T-cell (primary cell): Measurements from ENCODE around the gene FAM234A. TPM values are rescaled to one million over a fixed set of nuclear protein-coding genes. Genes with fewer than 3 reads are reported as not detected.

Experiments used
- total RNA-seq, 35 experiments: library from RNA in 6 of 35; stranded (reverse) in 6 of 35; fragments of 120-200 nt in 1 of 35; gene quantifications; one replicate each; pipeline versions ENCODE4 v1.2.1 to v1.2.4 and lab custom pipeline; 2013 to 2026

FAM234A gene
- total RNA-seq, 5 donors from 2014 or later (not counting 1 experiment from before 2014, with no cell fraction given): 31.6 to 38.2 (median 36.1) TPM

Other genes starting within 250 kb of the FAM234A start
- 10 to 100 TPM; 11.1 to 24.3 (median 21.3) TPM for gene POLR3K, start 181.2 kb upstream of the FAM234A start, total RNA-seq
- 10 to 100 TPM in 2 of 5 donors, 1 to 10 TPM in 3; 6.8 to 11.4 (median 9.0) TPM for gene SNRNP25, start 181.0 kb upstream of the FAM234A start, total RNA-seq
- under 1 TPM; 0.19 to 0.93 (median 0.53) TPM for gene RHBDF1, start 162.2 kb upstream of the FAM234A start, total RNA-seq
- gene MPG, start 156.6 kb upstream of the FAM234A start, total RNA-seq: 10 to 100 TPM; 18.3 to 48.2 (median 38.7) TPM
- gene NPRL3, start 96.1 kb upstream of the FAM234A start, total RNA-seq: 10 to 100 TPM; 29.3 to 44.1 (median 39.2) TPM
- gene HBZ, start 82.2 kb upstream of the FAM234A start, total RNA-seq: under 1 TPM in 3 of 5 donors, not detected in 2; 0.51 to 0.76 (median 0.59) TPM
- gene HBM, start 68.8 kb upstream of the FAM234A start, total RNA-seq: not detected
- gene HBA2, start 61.9 kb upstream of the FAM234A start, total RNA-seq: 10 to 100 TPM in 1 of 5 donors, not detected in 4; 13.2 TPM
- 1 to 10 TPM in 3 of 5 donors, not detected in 2; 5.5 to 6.4 (median 6.0) TPM for gene HBA1, start 58.1 kb upstream of the FAM234A start, total RNA-seq
- not detected for gene HBQ1, start 54.4 kb upstream of the FAM234A start, total RNA-seq
- gene LUC7L, start 5.4 kb upstream of the FAM234A start, total RNA-seq: 100 to 1,000 TPM; 134 to 170 (median 158) TPM
- under 1 TPM in 1 of 5 donors, not detected in 4; 0.54 TPM for gene RGS11, start 41.1 kb downstream of the FAM234A start, total RNA-seq
- 1 to 10 TPM in 1 of 5 donors, under 1 TPM in 2, not detected in 2; 0.40 to 1.6 (median 0.59) TPM for gene ARHGDIG, start 45.8 kb downstream of the FAM234A start, total RNA-seq
- gene PDIA2, start 48.3 kb downstream of the FAM234A start, total RNA-seq: under 1 TPM in 3 of 5 donors, not detected in 2; 0.38 to 0.54 (median 0.53) TPM
- 10 to 100 TPM; 38.5 to 58.9 (median 50.4) TPM for gene AXIN1, start 117.9 kb downstream of the FAM234A start, total RNA-seq
- 10 to 100 TPM; 29.3 to 43.8 (median 34.5) TPM for gene MRPL28, start 135.7 kb downstream of the FAM234A start, total RNA-seq
- gene PGAP6, start 147.2 kb downstream of the FAM234A start, total RNA-seq: 100 to 1,000 TPM in 4 of 5 donors, 10 to 100 TPM in 1; 34.9 to 143 (median 122) TPM
- gene NME4, start 162.4 kb downstream of the FAM234A start, total RNA-seq: 10 to 100 TPM; 32.5 to 48.4 (median 41.3) TPM
- 10 to 100 TPM; 10.5 to 17.6 (median 11.3) TPM for gene DECR2, start 167.1 kb downstream of the FAM234A start, total RNA-seq
- 10 to 100 TPM; 36.9 to 49.0 (median 44.1) TPM for gene RAB11FIP3, start 190.8 kb downstream of the FAM234A start, total RNA-seq